Measurements from ENCODE around the gene FA2H.

FA2H gene

DNA sequence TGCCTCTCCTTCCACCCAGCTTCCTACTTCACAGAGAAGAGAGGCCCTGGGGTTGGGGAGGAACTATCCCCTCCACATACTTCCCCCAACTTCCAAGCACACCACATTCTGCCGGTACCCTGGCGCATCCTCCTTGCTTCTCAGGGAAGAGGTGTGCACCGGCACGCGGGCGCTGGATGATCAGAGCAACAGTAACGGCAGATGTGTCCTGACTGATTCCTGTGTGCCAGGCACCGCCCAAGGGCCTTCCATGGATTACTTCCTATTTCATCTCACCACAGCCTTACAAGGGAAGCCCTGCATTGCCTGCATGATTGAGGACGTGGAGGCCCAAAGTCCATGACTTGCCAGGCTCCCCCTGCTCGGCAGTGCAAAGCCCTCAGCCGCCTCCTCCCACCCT is 52.9 kb downstream of the FA2H start:
- DNase-seq = no peak

DNA sequence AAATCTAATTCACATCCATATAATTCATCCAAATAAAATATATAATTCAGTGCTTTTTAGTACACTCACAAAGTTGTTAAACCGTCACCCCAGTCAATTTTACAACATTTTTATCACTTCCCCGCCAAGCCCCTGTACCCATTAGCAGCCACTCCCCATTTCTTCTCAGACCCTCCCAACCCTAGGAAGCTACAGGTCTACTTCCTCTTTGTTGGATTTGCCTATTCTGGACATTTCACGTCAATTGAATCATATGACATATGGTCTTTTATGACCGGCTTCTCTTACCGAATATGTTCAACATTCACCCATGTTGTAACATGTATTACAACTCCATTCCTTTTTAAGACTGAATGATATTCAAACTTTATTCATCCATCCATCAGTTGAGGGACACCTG is 54.0 kb downstream of the FA2H start:
- no peak for DNase-seq

DNA sequence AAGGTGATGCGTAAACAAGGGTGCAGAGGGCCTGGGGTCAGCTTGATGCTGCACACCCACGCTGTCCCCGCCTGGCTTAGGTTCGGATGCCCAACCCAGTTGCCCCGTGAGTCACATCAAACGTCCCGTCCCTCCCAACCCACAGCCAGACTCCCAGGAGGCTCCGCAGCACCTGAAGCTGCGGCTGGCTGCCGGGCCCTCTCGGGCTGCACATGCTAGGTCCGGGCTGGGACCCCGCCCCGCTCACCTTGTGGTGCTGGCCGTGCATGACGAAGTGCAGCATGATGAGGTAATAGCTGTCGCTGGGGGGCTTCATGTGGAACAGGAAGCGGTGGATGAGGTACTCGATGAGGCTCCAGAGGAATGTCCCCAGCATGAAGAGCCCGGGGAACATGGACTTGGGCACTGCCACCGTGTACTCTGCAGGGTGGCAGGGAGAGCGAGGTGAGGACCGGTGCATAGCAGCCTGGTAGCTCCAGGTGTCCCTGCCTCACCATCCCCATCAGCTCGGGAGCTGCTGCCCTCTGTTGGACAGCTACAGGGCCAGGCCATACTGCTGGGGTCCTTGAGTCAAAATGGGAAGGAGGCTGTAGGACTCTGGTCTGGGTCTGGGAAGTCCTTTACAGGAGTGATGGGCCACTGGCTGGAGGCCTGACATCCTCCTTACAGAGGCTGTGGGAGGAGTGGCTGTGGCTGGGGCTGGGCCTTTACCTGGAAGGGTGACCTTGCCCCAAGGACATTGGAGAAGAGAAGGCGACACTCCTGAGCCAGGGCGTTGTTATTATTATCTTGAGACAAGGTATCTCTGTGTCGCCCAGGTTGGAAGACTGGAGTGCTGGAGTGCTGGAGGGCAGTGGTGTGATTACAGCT is 55.6 kb downstream of the FA2H start:
- no peak for DNase-seq

DNA sequence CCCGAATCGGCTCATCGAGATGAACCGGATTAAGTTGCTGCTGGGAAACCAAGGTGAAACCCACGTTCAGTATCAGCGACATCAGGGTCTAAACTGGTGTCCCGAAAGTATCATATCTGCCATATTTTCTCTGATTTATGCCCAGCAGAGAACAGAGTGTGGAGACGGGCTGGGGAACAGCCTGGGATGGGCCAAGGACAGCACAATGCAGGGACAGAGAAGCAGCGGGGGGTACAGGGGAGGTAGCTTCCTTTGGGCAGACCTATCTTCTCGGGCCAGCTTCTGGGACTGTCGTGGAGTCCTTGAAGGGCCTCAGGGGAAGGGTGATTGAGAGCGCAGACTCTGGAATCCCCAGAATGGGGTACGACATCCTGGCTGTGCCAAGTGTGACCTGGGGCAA is 56.5 kb downstream of the FA2H start:
- DNase-seq = no peak

DNA sequence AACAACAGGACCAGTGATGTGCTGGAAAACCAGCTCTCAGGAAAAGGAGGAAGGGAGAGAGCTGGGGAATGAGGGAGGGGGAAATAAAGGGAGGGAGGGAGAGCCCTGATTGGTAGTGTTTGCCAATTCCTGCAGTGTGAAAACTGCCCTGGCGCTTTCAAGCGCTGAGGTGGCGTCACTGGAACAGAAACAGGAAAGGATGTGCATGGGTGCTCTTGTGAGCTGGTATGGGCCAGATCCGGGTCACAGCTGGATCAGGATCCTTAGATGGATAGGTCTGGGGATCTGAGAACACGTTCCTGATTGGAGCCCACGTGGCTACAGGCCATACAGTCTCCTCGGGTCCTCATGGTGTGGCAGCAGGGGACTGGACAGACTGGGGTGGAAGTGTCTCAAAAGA is 57.3 kb downstream of the FA2H start:
- DNase-seq = no peak

DNA sequence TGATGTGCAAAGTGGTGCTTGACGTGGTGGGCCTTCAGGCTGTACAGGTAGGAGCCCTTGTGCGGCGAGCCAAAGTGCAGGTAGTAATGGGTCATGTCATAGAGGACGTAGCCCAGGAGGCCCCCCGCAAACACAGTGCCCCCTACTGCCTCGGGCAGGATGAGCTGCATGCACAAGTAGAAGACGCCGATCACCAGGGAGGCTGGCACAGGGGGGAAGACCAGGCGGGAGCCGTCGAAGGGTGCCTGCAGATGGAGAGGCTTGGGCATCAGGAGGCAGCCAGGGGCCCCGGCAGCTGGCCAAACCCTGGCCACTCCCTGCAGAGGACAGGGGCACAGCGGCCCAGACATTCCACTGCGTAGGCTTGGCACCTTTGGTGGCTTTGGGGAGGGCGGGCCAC is 58.3 kb downstream of the FA2H start:
- no peak for DNase-seq

DNA sequence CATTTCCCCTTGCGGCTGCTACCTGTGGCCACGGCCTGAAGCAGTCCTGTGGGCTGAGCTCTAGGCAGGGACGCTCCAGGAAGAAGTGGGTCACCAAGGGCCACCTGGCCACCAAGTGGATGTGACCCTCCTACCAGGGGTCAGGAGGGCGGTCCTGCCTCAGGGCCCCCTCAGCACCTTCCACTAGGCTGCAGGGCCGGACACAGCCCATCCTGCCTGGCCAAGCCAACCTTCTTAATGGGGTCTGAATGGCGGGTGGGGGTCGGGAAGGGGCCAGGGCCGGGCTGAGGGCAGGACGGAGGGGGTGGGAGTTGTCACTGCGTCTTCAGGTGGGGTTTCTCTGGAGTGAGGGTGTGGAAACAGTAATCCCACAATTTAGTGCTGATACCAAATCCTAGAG is 60.7 kb downstream of the FA2H start:
- no peak for DNase-seq

DNA sequence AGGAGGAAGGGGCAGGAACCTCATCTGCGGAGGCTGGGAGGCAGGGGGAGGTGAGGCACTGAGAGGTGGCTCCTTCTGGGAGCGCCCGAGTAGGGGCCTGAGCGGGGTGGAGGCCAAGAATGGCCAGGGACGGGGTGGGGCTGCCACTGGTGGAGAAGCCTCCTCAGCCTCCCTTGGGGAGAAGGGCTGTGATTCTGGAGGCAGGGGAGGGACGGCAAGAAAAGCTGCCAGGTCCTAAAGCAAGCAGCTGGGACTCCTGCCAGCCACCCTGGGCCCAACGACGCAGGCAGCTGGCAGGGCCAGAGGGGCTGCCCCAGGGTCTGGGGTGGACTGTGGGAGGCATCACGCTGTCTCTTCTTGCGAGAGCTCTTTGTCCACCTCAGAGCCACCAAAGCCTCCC is 61.3 kb downstream of the FA2H start:
- no peak for DNase-seq

DNA sequence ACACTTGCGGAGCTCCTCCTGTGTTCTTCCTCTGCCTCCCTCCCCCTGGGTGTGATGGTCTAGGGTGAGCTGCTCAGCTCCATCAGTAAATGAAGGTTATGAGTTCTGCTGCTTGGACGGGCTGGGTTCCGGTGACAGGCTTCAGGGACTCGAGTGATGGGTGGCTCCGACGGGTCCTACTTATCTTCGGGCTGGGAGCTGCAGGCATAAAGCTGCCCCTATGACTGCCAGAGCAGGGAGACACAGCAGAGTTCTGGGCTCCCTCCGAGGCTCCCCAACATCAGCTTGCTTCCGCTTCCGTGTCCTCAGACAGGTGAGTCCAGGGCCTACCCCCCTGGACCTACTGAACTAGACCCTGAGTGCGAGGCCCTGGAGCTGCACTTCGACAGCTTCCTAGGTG is 62.7 kb downstream of the FA2H start:
- no peak for DNase-seq

DNA sequence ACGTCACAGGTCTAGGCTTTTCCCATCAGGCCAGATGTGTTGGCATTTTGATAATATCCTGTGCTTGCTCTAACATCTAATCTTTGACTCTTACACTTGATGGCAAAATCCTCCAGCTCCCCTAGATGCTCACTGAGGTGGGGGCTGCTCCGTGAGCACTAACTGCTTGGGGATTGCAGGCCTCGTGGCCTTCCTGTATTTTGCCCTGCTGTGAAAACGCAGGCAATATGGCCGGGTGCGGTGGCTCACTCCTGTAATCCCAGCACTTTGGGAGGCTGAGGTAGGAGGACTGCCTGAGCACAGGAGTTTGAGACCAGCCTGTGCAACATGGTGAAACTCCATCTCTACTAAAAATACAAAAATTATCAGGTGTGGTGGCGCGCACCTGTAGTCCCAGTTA is 64.2 kb downstream of the FA2H start:
- DNase-seq = no peak

DNA sequence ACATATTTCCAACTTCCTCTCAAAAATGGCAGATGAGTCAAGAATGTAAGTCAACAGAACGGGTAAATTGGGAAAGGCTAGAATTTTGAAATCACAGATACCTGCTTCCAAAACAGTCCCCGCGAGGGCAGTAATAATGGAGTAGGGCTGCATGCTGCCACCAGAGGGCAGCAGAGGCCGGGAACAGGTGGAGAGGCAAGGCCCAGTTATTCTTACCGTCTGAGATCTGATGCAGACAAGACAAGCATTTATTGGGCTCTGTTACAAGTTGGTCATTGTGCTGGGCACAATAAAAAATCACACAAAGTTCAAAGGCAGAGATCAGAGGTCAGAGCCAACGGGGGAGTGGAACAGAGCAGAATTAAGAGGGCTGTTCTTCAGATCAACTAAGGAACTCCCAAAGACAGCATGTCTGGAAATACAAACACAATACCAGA is 65.2 kb downstream of the FA2H start:
- peak; percentile 33 for DNase-seq

DNA sequence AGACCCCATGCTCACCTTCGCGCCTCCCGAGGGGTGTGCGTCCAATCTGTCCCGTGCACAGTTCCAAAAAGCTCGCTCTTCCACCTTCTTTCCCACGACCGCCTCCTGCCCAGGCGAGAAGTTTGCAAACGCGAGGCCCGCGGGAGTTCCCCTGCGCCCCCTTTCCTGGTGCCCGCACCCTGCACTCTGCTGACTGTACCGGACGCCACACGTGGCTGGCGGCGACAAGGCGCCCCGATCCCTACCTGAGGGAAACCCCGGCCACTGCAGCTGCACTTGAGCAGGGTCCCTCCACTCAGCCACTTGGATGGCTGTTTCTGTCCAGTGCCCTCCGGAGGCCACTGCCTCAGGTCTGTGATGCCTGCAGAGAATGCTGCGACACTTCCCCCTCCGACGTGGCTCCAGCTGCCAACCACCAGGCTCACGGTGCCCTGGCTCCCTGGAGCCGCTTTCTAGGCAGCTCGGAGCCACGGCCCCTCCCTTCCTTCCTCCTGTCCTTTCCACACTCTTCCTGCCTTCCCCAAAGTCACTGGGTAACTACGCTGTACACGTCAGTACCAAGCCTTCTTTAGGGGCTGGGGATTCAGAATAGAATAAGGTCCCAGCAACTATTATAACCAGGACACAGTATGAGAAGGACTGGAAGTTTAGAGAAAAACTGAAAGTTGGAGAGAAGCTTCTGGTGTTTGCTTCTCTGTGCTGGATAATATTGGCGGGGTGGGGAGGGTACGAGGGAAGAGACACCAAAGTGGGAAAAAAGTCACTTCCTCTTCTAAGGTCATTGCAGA is 74.0 kb downstream of the FA2H start, which contains the start of gene MLKL:
TSS of gene MLKL (minus strand) at position 425 of the 788 bp plus-strand sequence. CDS start 5,105 bp downstream, outside the sequence.
- peak; percentile 70 for DNase-seq

DNA sequence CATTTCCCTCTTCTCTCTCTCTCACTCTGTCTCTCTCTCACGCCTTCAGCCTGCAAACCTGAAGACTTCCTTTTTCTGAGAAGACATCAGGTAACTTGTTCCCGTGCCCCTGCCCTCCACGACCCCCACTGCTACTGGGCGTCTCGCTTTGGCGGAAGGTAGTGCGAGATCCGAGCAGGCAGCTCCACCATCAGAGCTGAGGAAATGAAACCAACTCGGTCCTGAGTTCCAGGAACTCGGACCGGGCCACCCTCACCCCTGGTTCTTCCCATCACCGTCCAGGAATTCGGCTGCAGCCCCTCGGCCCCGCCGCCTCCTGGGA is 74.5 kb downstream of the FA2H start:
- DNase-seq = peak; percentile 39

DNA sequence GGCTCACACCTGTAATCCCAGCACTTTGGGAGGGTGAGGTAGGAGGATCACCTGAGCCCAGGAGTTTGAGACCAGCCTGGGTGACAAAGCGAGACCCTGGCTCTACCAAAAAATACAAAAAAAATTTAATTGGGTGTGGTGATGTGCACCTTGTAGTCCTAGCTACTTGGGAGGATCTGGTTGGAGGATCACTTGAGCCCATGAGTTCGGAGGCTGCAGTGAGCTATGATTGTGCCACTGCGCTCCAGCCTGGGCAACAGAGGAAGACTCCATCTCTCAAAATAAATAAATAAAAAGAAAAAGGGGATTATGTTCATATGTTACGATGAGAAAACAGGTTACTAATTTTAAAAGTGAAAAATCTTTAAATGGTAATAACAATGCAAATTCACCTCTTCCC is 75.0 kb downstream of the FA2H start:
- DNase-seq = no peak

DNA sequence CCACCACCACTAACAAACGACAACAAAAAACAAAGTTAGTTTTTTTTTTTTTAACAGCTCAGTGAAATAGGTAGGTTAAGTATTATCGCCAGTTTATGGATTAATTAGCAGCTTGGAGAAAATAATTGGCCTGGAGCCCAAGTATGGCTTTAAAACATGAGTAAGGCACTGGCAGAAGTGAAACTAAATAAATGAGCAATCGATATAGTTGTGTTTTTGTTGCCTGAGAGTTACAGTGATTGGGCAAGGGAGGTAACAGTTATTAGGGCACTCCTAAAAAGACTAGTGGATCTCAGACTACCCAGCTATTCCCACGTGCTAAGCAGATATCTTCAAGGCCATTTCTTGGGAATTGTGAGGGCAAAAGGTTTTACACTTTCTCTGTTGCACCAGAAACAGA is 76.4 kb downstream of the FA2H start:
- DNase-seq = no peak

DNA sequence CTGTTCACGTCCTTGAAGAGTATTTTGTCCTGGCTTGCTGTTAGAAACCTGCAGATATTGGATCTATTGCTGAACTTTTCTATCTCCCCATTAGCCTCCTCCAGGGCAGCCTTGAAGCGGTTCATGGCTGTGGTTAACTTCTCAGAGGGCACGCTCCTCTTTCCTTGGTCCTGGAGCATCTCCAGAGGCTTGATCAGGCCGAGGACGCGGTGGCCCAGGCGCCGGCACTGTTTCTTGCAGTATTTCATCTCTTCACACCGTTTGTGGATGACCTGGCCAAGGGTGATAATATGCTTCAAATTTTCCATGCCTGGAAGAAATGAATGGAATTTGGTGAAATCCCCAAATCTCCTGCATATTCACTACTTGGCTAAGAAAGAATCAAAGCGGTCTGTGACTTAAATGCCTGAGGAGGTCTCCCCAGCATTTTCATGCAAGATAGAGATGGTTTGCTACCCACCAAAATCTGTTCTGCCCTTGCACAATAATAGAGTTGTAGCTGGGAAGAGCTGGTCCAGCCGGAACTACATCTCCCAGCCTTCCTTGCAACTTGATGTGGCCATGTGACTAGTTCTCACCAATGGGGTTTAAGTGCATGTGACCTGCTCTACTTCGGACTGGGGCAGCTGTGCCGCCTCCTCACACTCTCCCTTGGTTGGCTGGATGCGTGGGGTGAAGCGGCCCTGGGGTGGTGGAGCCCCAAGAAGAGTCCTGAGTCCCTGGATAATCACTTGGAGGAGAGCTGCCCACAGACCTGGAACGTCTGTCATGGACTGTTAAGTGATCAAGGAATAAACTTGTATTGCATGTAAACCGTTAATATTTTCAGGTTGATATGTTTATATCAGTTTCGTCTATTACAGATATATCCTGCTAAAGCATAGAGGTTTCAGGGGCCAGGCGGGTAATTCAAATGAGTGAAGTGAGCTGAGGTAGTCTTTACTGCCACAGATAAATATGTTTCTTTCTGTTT is 78.9 kb downstream of the FA2H start:
- DNase-seq = peak; percentile 40

DNA sequence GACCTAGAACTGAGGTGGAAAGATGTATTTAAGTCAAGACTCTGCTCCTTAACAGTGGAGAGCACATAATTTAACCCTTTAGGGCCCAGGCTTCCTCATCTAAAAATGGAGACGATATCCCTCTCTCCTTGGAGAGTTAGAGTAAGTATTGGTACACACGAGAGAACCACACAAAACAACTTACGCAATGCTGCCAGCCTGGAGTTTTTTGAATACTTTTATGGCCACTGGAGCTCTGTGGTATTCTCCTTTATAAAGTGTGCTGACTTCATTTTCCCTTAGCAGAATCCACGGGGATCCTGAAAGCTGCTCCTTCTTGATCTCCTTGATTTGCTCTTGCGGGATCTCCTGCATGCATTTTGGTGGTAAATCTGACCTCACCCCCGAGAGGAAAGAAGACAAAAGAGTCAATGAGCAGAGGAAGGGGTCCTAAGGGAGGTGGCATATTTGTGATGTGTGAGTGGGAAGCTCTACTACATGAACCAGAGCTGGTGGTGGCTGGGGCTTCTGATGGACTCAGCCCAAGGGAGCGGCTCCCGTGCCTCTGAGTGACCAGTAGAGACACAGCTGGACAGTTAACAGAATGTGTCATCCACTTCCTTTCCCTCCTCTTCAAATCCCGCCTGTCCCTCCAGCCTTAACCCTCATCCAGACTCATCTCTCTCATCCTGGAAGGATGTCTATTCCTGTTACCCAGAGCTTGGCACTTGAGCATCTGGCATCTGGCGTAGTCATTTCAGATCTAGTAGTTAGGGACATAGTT is 83.3 kb downstream of the FA2H start:
- no peak for DNase-seq

DNA sequence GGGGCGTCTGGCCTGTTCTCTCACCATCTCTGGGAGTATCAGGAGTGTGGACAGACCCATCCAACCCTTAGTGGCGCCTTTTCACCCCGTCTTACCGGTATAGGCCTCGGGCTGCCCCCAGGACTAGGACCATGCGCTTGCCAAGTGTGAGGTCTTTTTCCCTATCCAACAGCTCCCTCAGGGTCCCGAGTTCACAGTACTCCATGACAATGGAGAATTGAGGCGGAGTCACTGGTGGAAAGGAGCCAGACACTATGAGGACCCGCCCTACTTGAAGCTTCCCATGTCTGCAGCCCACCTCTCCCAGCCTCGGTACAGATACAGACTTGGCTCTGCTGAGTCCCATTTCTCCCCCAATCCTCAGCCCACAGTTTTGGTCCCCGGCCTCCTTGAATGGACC is 92.1 kb downstream of the FA2H start:
- DNase-seq = no peak

DNA sequence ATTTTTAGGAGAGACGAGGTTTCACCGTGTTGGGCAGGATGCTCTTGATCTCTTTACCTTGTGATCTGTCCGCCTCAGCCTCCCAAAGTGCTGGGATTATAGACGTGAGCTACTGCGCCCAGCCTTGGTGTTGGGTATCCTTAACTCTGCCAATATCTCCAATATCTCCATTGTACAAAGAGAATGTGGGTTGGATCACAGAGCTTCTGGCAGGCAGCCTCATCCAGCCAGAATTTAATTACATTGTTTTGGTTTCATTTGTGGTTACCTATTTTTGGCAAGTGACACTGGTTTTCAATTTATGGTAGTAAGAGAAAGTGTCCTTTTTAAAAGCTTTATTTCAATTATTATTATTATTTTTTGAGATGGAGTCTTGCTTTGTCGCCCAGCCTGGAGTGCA is 93.9 kb downstream of the FA2H start:
- no peak for DNase-seq

DNA sequence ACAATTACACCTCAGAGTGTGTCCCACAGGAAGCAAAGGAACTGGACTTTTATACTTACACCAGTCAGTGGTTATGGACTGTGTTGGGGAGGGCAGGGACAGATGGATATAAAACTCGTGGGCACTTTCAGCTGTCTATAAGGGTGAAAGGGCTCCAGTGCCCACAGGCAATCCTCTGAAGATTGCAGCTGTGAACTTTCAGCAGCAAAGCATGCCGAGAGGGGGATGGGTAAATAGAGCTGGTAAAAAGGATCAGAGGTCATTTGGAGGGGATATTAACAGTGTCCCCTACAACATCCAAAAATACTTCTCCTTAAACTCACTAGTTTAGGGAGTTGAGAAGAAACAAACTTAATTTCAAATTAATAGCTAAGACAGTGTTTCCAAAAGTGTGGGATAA is 94.6 kb downstream of the FA2H start:
- DNase-seq = no peak

DNA sequence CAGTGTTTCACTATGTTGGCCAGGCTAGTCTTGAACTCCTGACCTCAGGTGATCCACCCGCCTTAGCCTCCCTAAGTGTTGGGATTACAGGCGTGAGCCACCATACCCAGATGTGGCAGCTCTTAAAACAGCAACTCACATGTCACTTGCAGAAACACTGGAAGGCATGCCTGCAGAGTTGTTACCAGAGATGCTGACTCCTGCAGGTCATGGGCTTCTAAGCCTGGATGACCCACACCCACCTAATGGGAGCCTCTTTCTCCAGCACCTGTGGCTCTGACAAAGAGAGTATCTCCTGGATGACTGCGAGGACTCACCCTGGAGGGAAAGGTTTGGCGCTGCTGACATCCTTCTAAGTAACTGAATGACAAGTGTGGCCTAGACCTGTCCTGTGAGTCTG is 96.8 kb downstream of the FA2H start:
- no peak for DNase-seq

DNA sequence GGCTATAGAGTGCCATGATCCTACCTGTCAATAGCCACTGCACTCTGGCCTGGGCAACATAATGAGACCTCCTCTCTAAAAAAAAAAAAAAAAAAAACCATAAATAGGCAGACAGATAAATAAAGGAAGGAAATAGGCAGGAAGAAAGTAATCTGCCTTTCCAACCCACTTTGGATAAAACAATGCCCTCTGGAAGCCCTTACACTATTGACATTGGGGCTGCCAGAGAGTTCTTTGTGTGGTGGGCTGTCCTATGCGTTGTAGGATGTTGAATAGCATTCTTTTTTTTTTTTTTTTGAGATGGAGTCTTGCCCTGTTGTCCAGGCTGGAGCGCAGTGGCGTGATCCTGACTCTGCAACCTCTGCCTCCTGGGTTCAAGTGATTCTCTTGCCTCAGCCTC is 100.7 kb downstream of the FA2H start:
- no peak for DNase-seq

All from NK-92 treated with Interleukin-12 subunit alpha and Interleukin-12 subunit beta, amount 100 ng/mL, for 24 hours (cell line).